GM12875 (cell line): Measurements from ENCODE around the gene C19orf53.

Source experiments
- H3K4me3 ChIP-seq: one replicate; pipeline ENCODE4 v1.5.1; 2011; ENCODE audit warnings: low read depth, low read length, control low read depth
- CTCF ChIP-seq: IDR thresholded peaks from 2 replicates; pipeline ENCODE4 v1.5.1; 2011; ENCODE audit warnings: low read depth, mild to moderate bottlenecking, control low read depth, inconsistent platforms, low read length, moderate library complexity, borderline replicate concordance; ENCODE audit not compliant: insufficient read depth

C19orf53 gene

GRCh38 chr19:13763265-13763664 lies 11.0 kb upstream of the C19orf53 start:
- no peak for TF ChIP-seq CTCF
- no peak overlapping the region for H3K4me3 ChIP-seq

GRCh38 chr19:13764101-13764807 lies 10.0 kb upstream of the C19orf53 start, which contains the start of gene MRI1:
MRI1 (plus strand) TSS chr19:13764522; CDS start chr19:13764589, 67 bp downstream.
- H3K4me3 ChIP-seq = peak within 1 kb of the TSS; percentile 87
- no peak for TF ChIP-seq CTCF

GRCh38 chr19:13764821-13765394 lies 9.3 kb upstream of the C19orf53 start:
- no peak for TF ChIP-seq CTCF

GRCh38 chr19:13765395-13766094 lies 8.7 kb upstream of the C19orf53 start:
- TF ChIP-seq CTCF = no peak
- peak overlapping the region; percentile 87 for H3K4me3 ChIP-seq

More at GRCh38 chr19:13764821-13765394, 9.3 kb upstream of the C19orf53 start:
- H3K4me3 ChIP-seq = peak overlapping the region; percentile 87

- H3K4me3 ChIP-seq = no peak overlapping the region
- no peak for TF ChIP-seq CTCF
These were observed 8.2 kb upstream of the C19orf53 start for GRCh38 chr19:13766095-13766481.

- no peak for TF ChIP-seq CTCF
- no peak overlapping the region for H3K4me3 ChIP-seq
These were observed 5.7 kb upstream of the C19orf53 start for GRCh38 chr19:13768510-13768909.
